Fibroblast of pulmonary artery (primary cell): ENCODE measurements around the gene CAMK2D.

Source experiments
- DNase-seq: peaks from one replicate; pipeline ENCODE4 v3.0.0-alpha.2; 2010; ENCODE audit warnings: low read depth
- H3K4me3 ChIP-seq: replicated peaks from 2 replicates; pipeline ENCODE4 v1.5.1; 2011; ENCODE audit warnings: low read depth, mild to moderate bottlenecking, control low read depth, low read length, moderate library complexity
- TF ChIP-seq, protein P1 (sequence below): IDR thresholded peaks from 2 replicates; pipeline ENCODE4 v1.5.1; 2011; ENCODE audit warnings: mild to moderate bottlenecking, control low read depth, low read length, inconsistent platforms; ENCODE audit errors: missing control alignments

The CAMK2D gene

DNA sequence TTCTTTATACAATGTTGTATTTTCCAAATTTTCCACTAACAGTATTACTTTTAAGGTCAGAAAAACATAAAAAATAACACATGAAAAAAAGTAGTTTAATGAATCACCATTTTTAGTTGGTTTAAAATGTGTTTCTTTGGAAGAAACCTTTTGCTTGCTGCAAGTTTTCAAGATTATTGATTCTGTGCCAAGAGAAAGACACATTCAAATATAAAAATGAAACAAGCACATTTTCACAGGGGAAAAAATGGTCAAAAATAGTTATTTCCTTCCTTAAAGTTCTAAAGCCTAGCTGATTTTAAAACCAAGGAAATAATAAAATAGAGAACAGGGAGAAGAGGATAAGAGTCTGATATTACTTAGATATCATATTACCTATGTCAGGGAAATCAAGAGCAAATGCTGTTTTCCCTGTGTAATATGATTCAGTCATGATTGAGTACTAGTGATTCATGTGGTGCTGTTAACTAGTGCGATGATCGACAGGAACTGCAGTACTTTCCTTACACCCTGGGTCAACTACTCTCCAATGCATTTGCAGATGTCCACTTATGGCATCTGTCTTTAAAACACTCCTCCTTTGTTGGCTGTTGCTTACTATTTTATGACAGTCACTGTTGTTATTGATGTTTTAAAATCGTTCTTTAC lies 103.8 kb downstream of the CAMK2D start:
- no peak for DNase-seq
- TF ChIP-seq, protein P1, sequence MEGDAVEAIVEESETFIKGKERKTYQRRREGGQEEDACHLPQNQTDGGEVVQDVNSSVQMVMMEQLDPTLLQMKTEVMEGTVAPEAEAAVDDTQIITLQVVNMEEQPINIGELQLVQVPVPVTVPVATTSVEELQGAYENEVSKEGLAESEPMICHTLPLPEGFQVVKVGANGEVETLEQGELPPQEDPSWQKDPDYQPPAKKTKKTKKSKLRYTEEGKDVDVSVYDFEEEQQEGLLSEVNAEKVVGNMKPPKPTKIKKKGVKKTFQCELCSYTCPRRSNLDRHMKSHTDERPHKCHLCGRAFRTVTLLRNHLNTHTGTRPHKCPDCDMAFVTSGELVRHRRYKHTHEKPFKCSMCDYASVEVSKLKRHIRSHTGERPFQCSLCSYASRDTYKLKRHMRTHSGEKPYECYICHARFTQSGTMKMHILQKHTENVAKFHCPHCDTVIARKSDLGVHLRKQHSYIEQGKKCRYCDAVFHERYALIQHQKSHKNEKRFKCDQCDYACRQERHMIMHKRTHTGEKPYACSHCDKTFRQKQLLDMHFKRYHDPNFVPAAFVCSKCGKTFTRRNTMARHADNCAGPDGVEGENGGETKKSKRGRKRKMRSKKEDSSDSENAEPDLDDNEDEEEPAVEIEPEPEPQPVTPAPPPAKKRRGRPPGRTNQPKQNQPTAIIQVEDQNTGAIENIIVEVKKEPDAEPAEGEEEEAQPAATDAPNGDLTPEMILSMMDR = no peak
- H3K4me3 ChIP-seq = no peak overlapping the region

DNA sequence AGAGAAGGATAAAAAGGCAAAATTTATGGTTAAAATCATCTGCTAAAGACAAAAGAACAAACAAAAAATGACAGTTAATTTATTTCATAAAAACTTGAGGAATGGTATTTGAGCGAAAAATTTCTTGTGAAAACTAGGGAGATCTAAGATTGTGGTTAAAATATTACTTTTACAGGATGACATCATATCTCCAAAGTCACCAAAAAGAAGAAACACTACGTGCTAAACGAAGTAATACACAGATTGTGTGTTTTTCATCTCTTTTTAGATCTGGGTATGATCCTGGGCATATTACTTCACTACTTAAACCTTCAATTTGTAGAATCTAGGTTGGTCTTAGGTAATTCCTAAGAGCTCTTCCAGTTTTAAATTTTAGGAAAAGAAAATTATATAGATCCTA lies 107.7 kb downstream of the CAMK2D start:
- no peak for DNase-seq
- no peak overlapping the region for H3K4me3 ChIP-seq
- TF ChIP-seq, protein P1 = no peak

DNA sequence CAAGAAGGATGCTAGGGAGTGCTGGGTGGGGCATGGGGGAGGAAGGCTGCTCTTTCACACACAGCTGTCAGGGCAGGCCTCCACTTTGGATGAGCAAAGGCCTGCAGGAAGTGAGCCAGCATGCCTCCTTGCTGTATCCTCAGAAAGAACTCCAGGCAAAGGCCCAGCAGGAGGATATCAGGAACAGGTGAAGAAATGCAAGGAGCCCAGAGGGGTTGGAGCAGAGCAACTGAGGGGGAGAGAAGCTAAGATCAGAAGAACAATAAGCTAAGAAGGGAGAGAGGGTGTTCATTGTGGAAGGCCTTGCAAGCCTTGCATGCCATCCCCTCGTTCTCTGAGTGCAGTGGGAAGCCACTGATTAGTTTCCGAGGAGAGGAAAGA lies 115.1 kb downstream of the CAMK2D start:
- peak; percentile 39 for DNase-seq
- TF ChIP-seq, protein P1 = no peak
- no peak overlapping the region for H3K4me3 ChIP-seq

DNA sequence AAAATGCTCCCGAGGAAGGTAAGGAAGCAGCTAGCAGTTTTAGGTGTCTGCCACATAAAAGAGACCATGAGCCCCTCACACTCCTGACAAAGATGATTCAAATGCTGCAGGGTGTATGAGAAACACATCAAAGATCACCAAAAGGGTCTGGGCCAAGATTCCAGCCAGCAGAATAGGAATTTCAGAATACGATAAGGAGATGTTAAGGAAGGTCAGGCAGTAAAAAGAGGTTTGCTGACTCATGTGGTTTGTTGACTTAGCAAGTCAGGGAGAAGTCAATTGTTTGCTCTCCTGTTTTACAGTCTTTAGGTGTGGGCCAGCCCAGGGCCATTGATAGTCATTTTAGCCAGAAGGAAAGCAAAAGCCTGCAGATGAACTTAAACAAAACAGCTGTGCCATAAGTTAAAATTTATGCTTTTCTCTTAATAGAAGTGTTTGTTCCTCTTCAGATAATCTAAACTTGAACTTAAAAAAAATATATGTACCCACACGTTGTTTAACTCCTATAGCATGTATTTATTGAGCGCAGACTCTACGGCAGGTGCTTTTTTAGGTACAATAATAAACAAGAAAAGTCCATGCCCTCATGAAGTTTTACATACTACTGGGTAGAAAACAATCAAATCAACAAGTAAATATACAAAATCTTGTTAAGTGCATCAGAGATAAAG lies 115.6 kb downstream of the CAMK2D start:
- DNase-seq = peak; percentile 66
- no peak overlapping the region for H3K4me3 ChIP-seq
- TF ChIP-seq, protein P1 = no peak

DNA sequence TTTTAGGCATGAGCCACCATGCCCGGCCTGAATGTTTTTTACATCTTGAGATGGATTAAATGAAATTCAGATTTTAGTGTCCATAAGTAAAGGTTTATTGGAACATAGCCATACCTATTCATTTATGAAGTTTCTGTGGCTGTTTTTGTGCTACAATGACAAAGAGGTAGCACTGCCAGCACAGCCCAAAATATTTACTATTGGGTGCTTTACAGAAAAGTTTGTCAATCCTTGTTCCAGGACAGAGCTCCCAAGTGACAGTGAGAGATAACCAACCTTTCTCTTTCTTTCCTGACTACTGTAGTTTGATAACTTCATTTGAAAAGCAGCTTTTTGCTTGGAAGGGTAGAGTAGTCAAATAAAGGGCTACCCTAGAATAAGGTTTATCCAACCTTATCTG lies 116.2 kb downstream of the CAMK2D start:
- DNase-seq = no peak
- TF ChIP-seq, protein P1 = no peak
- no peak overlapping the region for H3K4me3 ChIP-seq

DNA sequence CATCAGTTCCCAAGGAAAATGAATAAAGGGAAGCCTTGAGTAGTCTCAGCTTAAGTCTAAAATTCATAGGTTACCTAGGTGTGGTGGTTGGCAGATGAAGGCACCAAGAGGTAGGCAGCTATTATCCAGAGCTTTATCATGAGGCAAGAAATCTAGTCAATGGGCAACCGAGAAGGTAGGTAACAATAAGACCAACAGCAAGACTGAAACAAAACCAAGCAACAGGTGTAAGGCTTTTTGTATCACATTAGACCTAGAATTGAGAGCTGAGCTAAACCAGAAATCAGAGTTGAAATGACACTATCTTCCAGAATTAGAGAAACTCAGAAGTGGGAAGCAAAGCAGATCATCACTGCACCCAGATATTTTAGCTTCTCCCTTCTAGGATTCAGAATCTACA lies 117.1 kb downstream of the CAMK2D start:
- no peak overlapping the region for H3K4me3 ChIP-seq
- TF ChIP-seq, protein P1 = no peak
- no peak for DNase-seq

DNA sequence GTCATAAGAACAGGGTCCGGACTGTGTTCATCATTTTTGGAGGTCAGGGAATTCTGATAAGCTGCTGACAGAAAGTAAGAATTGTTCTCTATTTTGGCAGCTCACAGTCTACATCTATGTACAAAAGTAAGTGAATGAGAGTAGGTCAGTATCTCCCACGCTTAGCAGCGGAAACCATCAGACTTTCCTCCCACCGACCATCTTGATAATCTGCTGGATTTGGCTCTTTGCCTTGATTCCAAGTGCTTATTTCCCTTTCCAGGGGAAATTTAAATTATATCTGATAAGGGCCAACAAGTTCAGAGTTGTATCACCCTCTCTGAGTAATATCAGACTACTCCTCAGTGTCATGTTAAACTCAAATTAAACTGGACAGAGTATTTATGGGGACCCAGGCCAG lies 118.0 kb downstream of the CAMK2D start:
- H3K4me3 ChIP-seq = no peak overlapping the region
- DNase-seq = peak; percentile 53
- TF ChIP-seq, protein P1 = no peak
